Superior temporal gyrus (tissue), 1 donor: ENCODE measurements around the gene PRKX.
"Not testable (repeated sequence)": the region's sequence is repeated elsewhere in the genome, so short reads cannot be mapped to it uniquely, and the experiment has no call there.

Experiments used
- DNase-seq: peaks from one replicate; pipeline ENCODE4 v3.0.0-alpha.2; 2016; ENCODE audit errors: extremely low spot score

Gene PRKX

GRCh38 chrX:3713225-3713936 lies at the start of gene PRKX:
Gene PRKX, minus strand, starts transcription at chrX:3713649. Its CDS starts 396 bp downstream, at chrX:3713253.
- no peak for DNase-seq

DNA sequence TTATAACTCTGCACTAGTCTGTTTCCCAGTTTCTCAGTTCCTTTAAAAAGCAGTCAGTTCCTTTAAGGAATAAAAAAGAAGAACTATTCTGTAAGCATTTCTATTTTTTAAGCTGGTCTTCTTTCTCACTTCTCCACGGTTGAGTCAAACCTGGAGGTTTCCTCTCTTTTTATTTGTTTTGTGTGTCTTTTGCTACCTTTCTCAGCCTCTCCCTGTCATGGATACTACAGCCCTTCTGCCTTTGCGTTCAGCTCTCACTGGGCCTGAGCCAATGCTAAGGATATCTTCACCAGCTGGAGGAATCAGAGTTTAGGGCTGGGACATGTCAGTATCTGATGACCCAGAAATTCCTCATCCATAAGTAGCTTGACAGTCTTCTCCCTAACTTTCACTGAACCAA lies 49.7 kb upstream of the PRKX start:
- DNase-seq: no peak

GRCh38 chrX:3757510-3758025 lies 44.1 kb upstream of the PRKX start:
- DNase-seq: no peak

GRCh38 chrX:3748052-3748559 lies 34.7 kb upstream of the PRKX start:
- no peak for DNase-seq

DNA sequence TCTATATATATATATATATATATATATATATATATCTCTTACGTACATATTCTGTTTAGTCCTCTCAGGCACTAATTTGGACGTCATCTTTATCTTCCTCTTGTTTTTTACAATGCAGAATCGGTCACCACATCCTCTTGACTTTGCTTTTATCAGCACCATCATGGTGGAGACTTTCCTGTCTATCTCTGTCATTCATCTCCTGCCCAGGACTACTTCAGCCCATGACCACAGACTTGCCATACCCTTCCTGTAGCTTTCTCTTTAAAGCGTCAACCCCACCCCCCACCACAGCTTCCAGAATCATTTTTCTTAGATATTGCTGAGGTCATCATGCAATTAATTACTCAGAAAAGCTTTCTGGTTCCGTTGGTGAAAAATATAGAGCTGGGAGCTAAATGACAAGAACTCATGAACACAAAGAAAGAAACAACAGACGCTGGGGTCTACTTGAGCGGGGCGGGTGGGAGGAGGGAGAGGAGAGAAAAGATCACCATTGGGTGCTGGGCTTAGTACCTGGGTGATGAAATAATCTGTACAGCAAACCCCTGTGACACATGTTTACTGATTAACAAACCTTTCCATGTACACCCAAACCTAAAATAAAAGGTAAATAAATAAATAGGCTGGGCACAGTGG lies 30.5 kb upstream of the PRKX start:
- no peak for DNase-seq

- DNase-seq: not testable (repeated sequence)
These were observed 27.5 kb upstream of the PRKX start for GRCh38 chrX:3740946-3741345.

DNA sequence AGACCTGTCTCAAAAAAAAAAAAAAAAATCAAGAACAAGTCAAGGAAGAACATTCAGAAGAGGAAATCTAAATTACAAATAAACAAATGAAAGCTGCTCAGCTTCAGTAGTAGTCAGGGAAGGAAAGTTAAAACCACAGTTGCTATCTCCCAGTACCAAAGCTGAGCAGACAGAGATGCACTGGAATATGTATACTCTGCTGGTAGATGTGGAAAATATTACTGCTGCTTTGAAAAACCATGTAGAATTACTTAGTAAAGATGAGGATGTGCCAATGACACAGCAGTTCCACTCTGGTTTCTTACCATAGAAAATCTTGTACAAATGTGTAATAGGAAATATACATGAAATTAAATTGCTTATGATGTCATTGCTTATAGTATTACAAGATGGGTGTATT lies 25.1 kb upstream of the PRKX start:
- no peak for DNase-seq

DNA sequence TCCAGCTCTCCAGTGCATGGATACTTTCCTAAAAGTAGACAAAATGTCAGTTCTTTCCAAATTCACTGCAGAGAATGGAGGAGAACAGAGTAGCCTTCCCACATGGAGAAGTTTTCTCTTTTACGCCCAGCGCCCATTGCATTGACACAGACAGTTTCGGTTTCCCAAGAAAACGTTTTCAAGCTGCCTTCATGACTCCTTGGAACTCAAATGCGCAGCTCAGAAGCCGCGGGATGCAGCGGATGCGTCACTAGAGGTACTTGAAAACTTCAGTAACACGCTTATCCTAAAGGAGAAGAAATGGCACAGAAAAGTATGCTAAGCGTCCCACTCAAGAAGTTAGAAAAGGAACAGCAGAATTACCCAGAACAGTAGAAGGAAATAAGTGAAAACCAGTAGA lies 23.1 kb upstream of the PRKX start:
- DNase-seq: not testable (repeated sequence)

- not testable (repeated sequence) for DNase-seq
These were observed 22.4 kb upstream of the PRKX start for GRCh38 chrX:3735891-3736290.

DNA sequence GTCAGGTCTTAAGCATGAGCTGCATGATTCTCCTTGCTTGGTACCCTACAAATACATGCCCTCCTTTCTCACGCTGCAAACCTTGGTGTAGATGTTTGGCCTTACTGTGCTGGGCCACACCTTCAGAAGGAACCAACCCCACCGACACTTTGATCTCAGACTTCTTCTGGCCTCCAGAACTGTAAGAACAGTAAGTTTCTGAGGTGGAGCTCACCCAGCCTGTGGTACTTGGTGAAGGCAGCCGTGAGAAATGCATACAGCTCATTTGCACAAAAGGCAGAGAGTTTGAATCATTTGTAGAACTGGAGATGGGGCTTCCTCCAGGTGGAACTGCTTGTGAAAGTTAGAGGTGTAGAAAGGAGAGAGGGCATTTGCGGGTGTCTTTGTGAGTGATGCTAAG lies 21.0 kb upstream of the PRKX start:
- not testable (repeated sequence) for DNase-seq

- DNase-seq: no peak
These were observed 19.6 kb upstream of the PRKX start for GRCh38 chrX:3733043-3733430.

GRCh38 chrX:3732326-3733042 lies 19.0 kb upstream of the PRKX start:
- DNase-seq: not testable (repeated sequence)

DNA sequence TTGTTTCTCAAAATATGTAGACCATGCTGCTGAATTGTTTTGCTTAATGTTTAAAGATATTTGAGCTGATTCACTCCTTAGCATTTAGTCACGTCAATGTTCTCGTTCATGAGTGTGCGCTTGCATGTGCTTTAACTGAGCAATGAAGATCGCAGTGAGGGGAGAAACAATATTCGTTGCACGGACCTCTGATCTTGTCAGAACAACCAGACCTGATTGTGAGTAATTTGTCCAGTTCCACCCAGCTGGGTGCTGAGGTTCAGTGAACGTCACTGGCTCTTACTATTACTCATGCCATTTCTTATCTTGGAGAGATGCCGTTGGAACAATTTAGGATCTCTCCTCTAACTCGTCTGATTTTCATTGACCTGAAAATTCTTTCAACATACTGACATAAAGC lies 15.0 kb upstream of the PRKX start:
- no peak for DNase-seq

- not testable (repeated sequence) for DNase-seq
These were observed 10.0 kb upstream of the PRKX start for GRCh38 chrX:3723460-3723859.

DNA sequence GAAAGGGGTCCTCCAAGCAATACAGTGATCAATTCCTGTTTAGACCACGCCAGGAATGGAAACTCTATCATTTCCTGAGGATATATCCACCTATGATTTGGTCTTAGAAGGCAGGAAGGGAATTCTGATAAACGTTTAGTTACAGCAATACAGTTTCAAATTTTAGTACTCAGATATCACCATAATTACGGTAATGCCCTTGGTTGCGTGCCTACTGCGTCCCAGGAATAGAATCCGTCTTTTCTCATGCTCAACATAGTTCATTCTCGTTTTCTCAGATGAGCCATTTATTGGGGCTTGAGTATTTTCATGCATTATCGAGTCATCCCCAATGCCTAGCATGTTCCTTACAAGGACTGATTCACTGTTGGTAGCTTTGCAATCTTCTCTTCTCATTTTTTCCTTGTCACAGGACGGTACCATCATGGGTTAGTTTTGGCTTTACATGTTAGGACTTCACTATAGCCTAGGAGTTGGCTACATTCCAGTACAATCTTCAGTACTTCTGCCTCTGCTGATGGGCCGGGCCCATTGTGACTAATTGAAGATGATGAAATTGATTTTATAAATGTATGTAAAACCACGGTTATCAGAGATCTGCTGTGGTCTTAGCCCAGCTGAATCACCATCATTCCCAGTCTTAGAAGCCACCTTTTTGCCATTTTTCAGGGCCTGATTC lies 4.4 kb upstream of the PRKX start:
- no peak for DNase-seq

GRCh38 chrX:3715921-3716320 lies 2.5 kb upstream of the PRKX start:
- DNase-seq: no peak

DNA sequence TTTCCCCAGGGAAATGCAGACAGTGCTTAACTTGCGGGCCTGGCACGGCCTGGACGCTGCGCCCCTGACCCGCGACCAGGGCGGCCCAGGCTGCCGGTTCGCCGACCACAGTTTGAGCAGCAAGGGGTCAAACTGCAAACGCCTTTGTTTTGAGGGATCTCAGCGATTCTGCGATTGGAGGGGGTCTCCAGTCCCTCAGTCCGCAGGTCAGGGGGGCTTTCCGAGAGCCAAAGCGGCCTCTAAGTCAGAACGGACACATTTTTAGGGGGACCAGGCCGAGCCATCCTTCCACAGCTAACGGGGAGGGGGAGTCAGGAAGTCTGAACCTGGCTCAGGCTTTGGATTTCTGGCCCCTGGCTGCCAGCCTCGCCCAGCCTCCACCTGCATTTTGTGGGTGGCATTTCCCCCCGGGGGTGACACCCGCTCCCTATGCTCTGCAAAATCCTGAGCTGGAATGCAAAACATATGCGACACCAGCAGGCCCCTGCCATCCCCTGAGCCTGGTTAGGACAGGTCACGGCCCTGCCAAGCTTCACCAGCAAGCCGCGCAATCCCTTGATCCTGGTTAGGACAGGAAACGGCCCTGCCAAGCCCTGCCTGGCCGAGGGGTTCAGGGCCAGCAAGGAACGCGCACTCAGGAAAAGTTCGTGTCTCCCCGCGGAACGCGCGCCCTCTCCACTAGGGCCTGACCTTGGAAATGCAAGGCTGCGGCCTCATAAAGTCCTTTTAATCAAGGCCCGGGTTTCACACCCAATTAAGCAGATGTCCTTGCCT lies 1.4 kb upstream of the PRKX start:
- not testable (repeated sequence) for DNase-seq

- DNase-seq: no peak
These were observed 537 bp upstream of the PRKX start for GRCh38 chrX:3713937-3714434.

DNA sequence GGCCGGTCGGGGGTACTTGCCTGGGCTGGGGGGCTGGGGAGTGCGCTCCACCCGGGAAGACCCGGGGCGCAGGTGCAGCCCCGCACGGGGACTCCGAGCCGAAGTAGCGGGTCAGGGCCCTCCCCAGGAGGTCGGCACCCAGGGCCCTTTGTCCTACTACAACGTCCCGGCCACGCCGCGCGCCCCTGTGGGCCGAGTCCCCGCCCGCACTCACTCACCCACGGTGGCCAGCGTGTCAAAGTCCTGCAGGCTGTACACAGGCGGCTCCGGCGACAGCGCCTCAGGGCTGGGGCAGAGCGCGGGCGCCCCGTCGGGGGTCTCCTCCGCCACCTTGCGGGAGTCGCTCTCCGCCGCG lies 602 bp downstream of the PRKX start:
- no peak for DNase-seq

DNA sequence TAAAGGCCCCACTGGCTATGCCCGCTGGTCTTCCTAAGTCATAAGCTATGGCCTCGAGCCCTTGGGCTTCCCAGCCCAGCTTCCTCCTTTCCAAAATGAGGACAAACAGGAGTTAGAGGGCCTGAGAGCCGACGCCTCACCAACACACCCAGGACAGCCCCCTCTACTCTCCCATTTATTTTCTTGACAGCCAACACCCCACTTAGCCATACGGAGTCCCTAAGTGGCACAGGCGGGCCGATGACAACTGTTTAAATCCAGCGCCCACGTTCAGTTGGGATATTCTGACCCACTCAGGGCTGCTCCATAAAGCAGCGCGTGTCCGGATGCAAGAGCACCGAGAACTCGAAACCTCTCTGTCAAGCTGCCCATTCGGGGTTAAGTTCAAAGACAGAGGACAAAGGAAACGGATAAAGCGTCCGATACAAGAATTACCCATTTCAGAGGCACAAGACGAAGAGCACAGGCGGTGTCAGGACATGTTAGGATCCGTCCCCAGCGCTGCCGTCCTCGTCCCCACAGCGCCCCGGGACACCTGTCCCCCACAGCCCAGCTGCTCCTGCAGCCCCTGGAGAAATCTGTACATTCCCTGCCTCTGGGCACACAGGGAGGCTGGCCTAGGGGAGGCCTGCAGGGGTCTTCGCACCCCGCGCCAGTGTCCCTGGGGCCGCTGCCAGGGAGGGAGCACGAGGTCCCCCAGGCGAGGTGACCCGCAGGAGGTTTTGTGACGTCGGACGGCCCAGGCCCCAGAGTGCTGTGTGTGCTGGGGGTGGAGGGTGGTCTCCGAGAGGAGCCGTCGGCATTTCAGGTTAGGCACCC lies 1.2 kb downstream of the PRKX start:
- DNase-seq: no peak
